HEK293 (cell line): ENCODE data around the gene SNAP23.
"Not testable (repeated sequence)": the region's sequence is repeated elsewhere in the genome, so short reads cannot be mapped to it uniquely, and the experiment has no call there.

Source experiments
- CTCF ChIA-PET: fragments of 350-600 bp; formaldehyde crosslinking; extraction: SDS; loops from one replicate; lab custom pipeline; 2021; ENCODE audit warnings: antibody characterized with exemption; lab: Yijun Ruan, JAX
- POLR2A ChIA-PET: fragments of 300-600 bp; formaldehyde crosslinking; extraction: SDS; loops from one replicate; lab custom pipeline; 2020; ENCODE audit warnings: antibody characterized with exemption, inconsistent platforms; lab: Yijun Ruan, JAX
- H3K27ac ChIP-seq: fragments of 200-500 bp; sonication (Bioruptor generic); 2 replicates; pipeline ENCODE4 v1.5.1; 2014; ENCODE audit warnings: low read depth, low read length, control low read depth, inconsistent platforms; ENCODE audit errors: extremely low read depth
- H3K36me3 ChIP-seq, 2 experiments: fragments of 200-500 bp in 1 of 2; sonication (Bioruptor generic) in 1 of 2; 1 replicate in 1 of 2; 2 replicates in 1 of 2; pipeline ENCODE4 v1.5.1; 2014 to 2017; ENCODE audit warnings: inconsistent platforms in 2 of 2, low read length in 2 of 2; ENCODE audit not compliant: control insufficient read depth in 2 of 2, insufficient read depth in 1 of 2
- H3K4me1 ChIP-seq: fragments of 200-500 bp; sonication (Bioruptor generic); 2 replicates; pipeline ENCODE4 v1.5.1; 2014; ENCODE audit warnings: mild to moderate bottlenecking, low read length, inconsistent platforms; ENCODE audit not compliant: control insufficient read depth, insufficient read depth
- H3K4me3 ChIP-seq: 2 replicates; pipeline ENCODE4 v1.5.1; 2011; ENCODE audit warnings: low read depth, mild to moderate bottlenecking, control low read depth, low read length, moderate library complexity
- H3K9me3 ChIP-seq: fragments of 200-500 bp; sonication (Bioruptor generic); 2 replicates; pipeline ENCODE4 v1.5.1; 2014; ENCODE audit warnings: low read depth, low read length, inconsistent platforms; ENCODE audit not compliant: control insufficient read depth, insufficient read depth
- BCL11B ChIP-seq: fragments of 450-650 bp; formaldehyde crosslinking; IDR thresholded peaks from 2 replicates; pipeline ENCODE4 v1.5.1; 2016; ENCODE audit warnings: low read depth, missing biosample characterization, missing genetic modification characterization
- HIC1 ChIP-seq: fragments of 450-650 bp; formaldehyde crosslinking; IDR thresholded peaks from 2 replicates; pipeline ENCODE4 v1.5.1; 2016; ENCODE audit warnings: missing biosample characterization, missing genetic modification characterization
- IKZF3 ChIP-seq: fragments of 450-650 bp; IDR thresholded peaks from 2 replicates; pipeline ENCODE4 v1.5.0; 2018; ENCODE audit warnings: missing biosample characterization, mild to moderate bottlenecking, missing genetic modification characterization, moderate library complexity
- MZF1 ChIP-seq: fragments of 450-650 bp; formaldehyde crosslinking; IDR thresholded peaks from 2 replicates; pipeline ENCODE4 v1.5.1; 2017; ENCODE audit warnings: missing biosample characterization, missing genetic modification characterization, borderline replicate concordance
- PRDM1 ChIP-seq: fragments of 450-650 bp; formaldehyde crosslinking; IDR thresholded peaks from 2 replicates; pipeline ENCODE4; 2016; ENCODE audit warnings: missing biosample characterization, missing genetic modification characterization
- SETDB1 ChIP-seq: IDR thresholded peaks from one replicate; pipeline ENCODE4 v1.6.1; 2017; ENCODE audit warnings: mild to moderate bottlenecking, low read length, moderate library complexity, mixed read lengths; ENCODE audit not compliant: insufficient read length
- TCF7L2 ChIP-seq: IDR thresholded peaks from 2 replicates; pipeline ENCODE4 v1.6.1; 2011; ENCODE audit warnings: low read depth, mild to moderate bottlenecking, inconsistent platforms, low read length, moderate library complexity, borderline replicate concordance
- ZBTB1 ChIP-seq: fragments of 450-650 bp; formaldehyde crosslinking; IDR thresholded peaks from 2 replicates; pipeline ENCODE4 v1.5.1; 2016; ENCODE audit warnings: missing biosample characterization, missing genetic modification characterization
- ZEB2 ChIP-seq: fragments of 450-650 bp; formaldehyde crosslinking; IDR thresholded peaks from 2 replicates; pipeline ENCODE4 v1.5.1; 2016; ENCODE audit warnings: missing biosample characterization, missing genetic modification characterization
- ZNF10 ChIP-seq: fragments of 450-650 bp; formaldehyde crosslinking; IDR thresholded peaks from 2 replicates; pipeline ENCODE4 v1.5.1; 2017; ENCODE audit warnings: missing biosample characterization, missing genetic modification characterization
- ZNF121 ChIP-seq: fragments of 450-650 bp; formaldehyde crosslinking; IDR thresholded peaks from 2 replicates; pipeline ENCODE4 v1.5.1; 2016; ENCODE audit warnings: missing biosample characterization, missing genetic modification characterization
- ZNF138 ChIP-seq: fragments of 450-650 bp; formaldehyde crosslinking; IDR thresholded peaks from 2 replicates; pipeline ENCODE4 v1.5.1; 2016; ENCODE audit warnings: missing biosample characterization, missing genetic modification characterization, borderline replicate concordance
- ZNF174 ChIP-seq: fragments of 450-650 bp; formaldehyde crosslinking; IDR thresholded peaks from 2 replicates; pipeline ENCODE4 v1.5.0; 2017; ENCODE audit warnings: missing biosample characterization, mild to moderate bottlenecking, missing genetic modification characterization
- ZNF184 ChIP-seq: fragments of 450-650 bp; IDR thresholded peaks from 2 replicates; pipeline ENCODE4 v1.5.1; 2018; ENCODE audit warnings: missing biosample characterization, mild to moderate bottlenecking, missing genetic modification characterization
- ZNF23 ChIP-seq: fragments of 450-650 bp; formaldehyde crosslinking; IDR thresholded peaks from 2 replicates; pipeline ENCODE4 v1.5.1; 2016; ENCODE audit warnings: missing biosample characterization, missing genetic modification characterization, borderline replicate concordance
- ZNF391 ChIP-seq: fragments of 450-650 bp; formaldehyde crosslinking; IDR thresholded peaks from 2 replicates; pipeline ENCODE4 v1.5.1; 2016; ENCODE audit warnings: low read depth, missing biosample characterization, missing genetic modification characterization, borderline replicate concordance
- ZNF488 ChIP-seq: fragments of 450-650 bp; formaldehyde crosslinking; IDR thresholded peaks from 2 replicates; pipeline ENCODE4 v1.5.1; 2016; ENCODE audit warnings: missing biosample characterization, missing genetic modification characterization
- ZNF510 ChIP-seq: fragments of 450-650 bp; formaldehyde crosslinking; IDR thresholded peaks from 2 replicates; pipeline ENCODE4 v1.5.1; 2018; ENCODE audit warnings: mild to moderate bottlenecking, missing genetic modification characterization, missing biosample characterization; ENCODE audit not compliant: insufficient replicate concordance
- ZNF548 ChIP-seq: fragments of 450-650 bp; formaldehyde crosslinking; IDR thresholded peaks from 2 replicates; pipeline ENCODE4 v1.5.1; 2016; ENCODE audit warnings: missing biosample characterization, missing genetic modification characterization
- ZNF549 ChIP-seq: fragments of 450-650 bp; IDR thresholded peaks from 2 replicates; pipeline ENCODE4 v1.5.1; 2018; ENCODE audit warnings: missing biosample characterization, missing genetic modification characterization, mild to moderate bottlenecking, inconsistent platforms, moderate library complexity
- ZNF558 ChIP-seq: fragments of 450-650 bp; formaldehyde crosslinking; IDR thresholded peaks from 2 replicates; pipeline ENCODE4 v1.5.1; 2016; ENCODE audit warnings: missing biosample characterization, missing genetic modification characterization
- ZNF560 ChIP-seq: fragments of 450-650 bp; formaldehyde crosslinking; IDR thresholded peaks from 2 replicates; pipeline ENCODE4 v1.5.1; 2017; ENCODE audit warnings: missing biosample characterization, missing genetic modification characterization, borderline replicate concordance
- ZNF639 ChIP-seq: fragments of 450-650 bp; formaldehyde crosslinking; IDR thresholded peaks from 2 replicates; pipeline ENCODE4 v1.5.1; 2016; ENCODE audit warnings: missing biosample characterization, missing genetic modification characterization
- ZNF658 ChIP-seq: fragments of 450-650 bp; formaldehyde crosslinking; IDR thresholded peaks from 2 replicates; pipeline ENCODE4; 2016; ENCODE audit warnings: missing biosample characterization, missing genetic modification characterization
- ZNF701 ChIP-seq: fragments of 450-650 bp; formaldehyde crosslinking; IDR thresholded peaks from 2 replicates; pipeline ENCODE4 v1.5.1; 2016; ENCODE audit warnings: missing biosample characterization, missing genetic modification characterization
- ZNF707 ChIP-seq: fragments of 450-650 bp; formaldehyde crosslinking; IDR thresholded peaks from 2 replicates; pipeline ENCODE4 v1.5.1; 2016; ENCODE audit warnings: missing biosample characterization, missing genetic modification characterization
- ZNF777 ChIP-seq: fragments of 450-650 bp; formaldehyde crosslinking; IDR thresholded peaks from 2 replicates; pipeline ENCODE4 v1.5.1; 2017; ENCODE audit warnings: missing biosample characterization, missing genetic modification characterization, borderline replicate concordance
- ZNF785 ChIP-seq: fragments of 450-650 bp; formaldehyde crosslinking; IDR thresholded peaks from 2 replicates; pipeline ENCODE4 v1.5.1; 2016; ENCODE audit warnings: missing biosample characterization, missing genetic modification characterization
- ZNF830 ChIP-seq: fragments of 450-650 bp; IDR thresholded peaks from 2 replicates; pipeline ENCODE4 v1.5.0; 2018; ENCODE audit warnings: missing biosample characterization, missing genetic modification characterization, low read depth, mild to moderate bottlenecking, moderate library complexity

Gene SNAP23

GRCh38 chr15:42553554-42553953 lies 58.1 kb downstream of the SNAP23 start (continued):
- no peak for TF ChIP-seq SETDB1
- TF ChIP-seq ZNF510 (tag by site-specific recombination): no peak
- TF ChIP-seq ZNF560: no peak
- no peak for TF ChIP-seq ZNF10 (tag by site-specific recombination)
- no peak for TF ChIP-seq ZNF23 (tag by site-specific recombination)
- TF ChIP-seq ZNF184 (tag by site-specific recombination): no peak
- TF ChIP-seq BCL11B (tag by site-specific recombination): no peak
- no peak for TF ChIP-seq ZNF549 (tag by site-specific recombination)
- no peak for TF ChIP-seq HIC1 (tag by site-specific recombination)

GRCh38 chr15:42556550-42557207 lies 61.2 kb downstream of the SNAP23 start:
- CTCF ChIA-PET, H3K4me1 ChIP-seq, H3K4me3 ChIP-seq, H3K27ac ChIP-seq, H3K9me3 ChIP-seq: not testable (repeated sequence)
- H3K36me3 ChIP-seq: peaks cover 16 to 35% of the 10 kb centered on the region in 2 experiments; a peak in 2 of 3 replicates
- POLR2A ChIA-PET: interaction anchor here (0.9 kb wide), 1 partner anchor 9 kb away, joined by 4 read pairs; no protein-coding TSS in a partner anchor

DNA sequence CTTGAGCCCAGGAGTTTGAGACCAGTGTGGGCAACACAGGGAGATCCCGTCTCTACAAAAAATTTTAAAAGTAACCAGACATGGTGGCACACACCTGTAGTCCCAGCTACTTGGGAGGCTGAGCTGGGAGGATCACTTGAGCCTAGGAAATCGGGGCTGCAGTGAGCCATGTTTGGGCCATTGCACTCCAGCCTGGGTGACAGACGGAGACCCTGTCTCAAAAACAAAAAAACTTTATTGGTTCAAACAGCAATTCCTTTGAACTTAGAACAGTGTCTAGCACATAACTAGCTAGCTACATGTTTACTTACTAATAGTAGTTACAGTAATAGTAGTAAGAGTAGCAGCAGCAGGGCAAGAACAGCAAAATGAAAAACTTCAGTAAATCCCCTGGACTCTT lies 63.3 kb downstream of the SNAP23 start:
- H3K9me3 ChIP-seq: no peaks in the 10 kb centered on the region
- no peak overlapping the region for H3K4me3 ChIP-seq
- TF ChIP-seq ZEB2 (tag by site-specific recombination) (no peak), ZNF639 (tag by site-specific recombination) (no peak), TCF7L2 (no peak), ZNF121 (tag by site-specific recombination) (no peak), ZNF391 (tag by site-specific recombination) (no peak), ZNF658 (no peak), ZNF777 (tag by site-specific recombination) (no peak), ZNF707 (tag by site-specific recombination) (no peak), ZBTB1 (no peak), ZNF830 (tag by site-specific recombination) (no peak), ZNF701 (tag by site-specific recombination) (no peak), ZNF548 (tag by site-specific recombination) (no peak), ZNF138 (tag by site-specific recombination) (no peak), ZNF785 (no peak), ZNF488 (no peak), PRDM1 (tag by site-specific recombination) (no peak), MZF1 (no peak), IKZF3 (tag by site-specific recombination) (no peak), ZNF558 (tag by site-specific recombination) (no peak), ZNF174 (tag by site-specific recombination) (no peak)
- H3K36me3 ChIP-seq: peaks cover 23 to 49% of the 10 kb centered on the region in 2 experiments; a peak in 2 of 3 replicates
- no peaks in the 10 kb centered on the region for H3K4me1 ChIP-seq
- POLR2A ChIA-PET: interaction anchor here (0.5 kb wide), 1 partner anchor 212 kb away, joined by 3 read pairs; no protein-coding TSS in a partner anchor
- no peak overlapping the region for H3K27ac ChIP-seq
- CTCF ChIA-PET: interaction anchor here (0.6 kb wide), 2 partner anchors 20 to 45 kb away, joined by 3 to 7 read pairs; no protein-coding TSS in a partner anchor
